ENCODE measurements around the gene KCNN2.

GRCh38 chr5:114411380-114411931, 49.6 kb downstream of the KCNN2 start:
- TF ChIP-seq POLR2A (IDR thresholded peaks at IDR 0.05) (no peak), CTCF (IDR thresholded peaks at IDR 0.05) (no peak)
